ENCODE data around the gene QPCT.

DNA sequence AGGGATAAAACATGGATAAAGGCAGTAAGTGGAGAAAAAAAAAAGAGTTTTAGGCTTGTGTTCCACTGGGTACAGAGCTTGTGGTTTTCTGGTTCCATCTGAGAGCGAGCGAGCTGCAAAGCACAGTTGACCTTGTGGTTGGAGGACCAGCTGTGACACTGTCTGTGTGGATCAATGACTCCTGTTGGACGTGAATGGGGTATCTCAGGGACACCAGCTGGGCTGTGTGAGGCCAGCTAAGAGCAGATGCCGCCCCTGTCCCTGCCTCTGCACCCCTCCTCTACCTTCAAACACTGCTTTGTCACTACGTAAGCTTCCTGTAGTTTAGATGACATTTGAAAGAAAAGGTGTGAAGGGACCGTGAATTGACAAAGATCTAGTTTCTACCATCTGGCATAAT is 67.8 kb downstream of the QPCT start:
- TF ChIP-seq, protein P1, sequence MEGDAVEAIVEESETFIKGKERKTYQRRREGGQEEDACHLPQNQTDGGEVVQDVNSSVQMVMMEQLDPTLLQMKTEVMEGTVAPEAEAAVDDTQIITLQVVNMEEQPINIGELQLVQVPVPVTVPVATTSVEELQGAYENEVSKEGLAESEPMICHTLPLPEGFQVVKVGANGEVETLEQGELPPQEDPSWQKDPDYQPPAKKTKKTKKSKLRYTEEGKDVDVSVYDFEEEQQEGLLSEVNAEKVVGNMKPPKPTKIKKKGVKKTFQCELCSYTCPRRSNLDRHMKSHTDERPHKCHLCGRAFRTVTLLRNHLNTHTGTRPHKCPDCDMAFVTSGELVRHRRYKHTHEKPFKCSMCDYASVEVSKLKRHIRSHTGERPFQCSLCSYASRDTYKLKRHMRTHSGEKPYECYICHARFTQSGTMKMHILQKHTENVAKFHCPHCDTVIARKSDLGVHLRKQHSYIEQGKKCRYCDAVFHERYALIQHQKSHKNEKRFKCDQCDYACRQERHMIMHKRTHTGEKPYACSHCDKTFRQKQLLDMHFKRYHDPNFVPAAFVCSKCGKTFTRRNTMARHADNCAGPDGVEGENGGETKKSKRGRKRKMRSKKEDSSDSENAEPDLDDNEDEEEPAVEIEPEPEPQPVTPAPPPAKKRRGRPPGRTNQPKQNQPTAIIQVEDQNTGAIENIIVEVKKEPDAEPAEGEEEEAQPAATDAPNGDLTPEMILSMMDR (IDR thresholded peaks at IDR 0.05), result no peak
- no peak for TF ChIP-seq POLR2A (IDR thresholded peaks at IDR 0.05)

Measured in esophagus squamous epithelium (tissue), 4 donors.